IMR-90 (cell line): ENCODE measurements around the gene NT5DC2.

Experiments used
- CTCF ChIP-seq: conservative IDR thresholded peaks from 2 replicates; pipeline ENCODE4 v1.5.1; 2012; ENCODE audit warnings: mild to moderate bottlenecking, low read depth, low read length, improper control_type of control experiment
- RAD21 ChIP-seq: IDR thresholded peaks from 2 replicates; pipeline ENCODE4 v1.6.1; 2012; ENCODE audit warnings: low read length, improper control_type of control experiment
- RCOR1 ChIP-seq: IDR thresholded peaks from 2 replicates; pipeline ENCODE4 v1.6.1; 2012; ENCODE audit warnings: mild to moderate bottlenecking, low read length, improper control_type of control experiment; ENCODE audit not compliant: insufficient replicate concordance

DNA sequence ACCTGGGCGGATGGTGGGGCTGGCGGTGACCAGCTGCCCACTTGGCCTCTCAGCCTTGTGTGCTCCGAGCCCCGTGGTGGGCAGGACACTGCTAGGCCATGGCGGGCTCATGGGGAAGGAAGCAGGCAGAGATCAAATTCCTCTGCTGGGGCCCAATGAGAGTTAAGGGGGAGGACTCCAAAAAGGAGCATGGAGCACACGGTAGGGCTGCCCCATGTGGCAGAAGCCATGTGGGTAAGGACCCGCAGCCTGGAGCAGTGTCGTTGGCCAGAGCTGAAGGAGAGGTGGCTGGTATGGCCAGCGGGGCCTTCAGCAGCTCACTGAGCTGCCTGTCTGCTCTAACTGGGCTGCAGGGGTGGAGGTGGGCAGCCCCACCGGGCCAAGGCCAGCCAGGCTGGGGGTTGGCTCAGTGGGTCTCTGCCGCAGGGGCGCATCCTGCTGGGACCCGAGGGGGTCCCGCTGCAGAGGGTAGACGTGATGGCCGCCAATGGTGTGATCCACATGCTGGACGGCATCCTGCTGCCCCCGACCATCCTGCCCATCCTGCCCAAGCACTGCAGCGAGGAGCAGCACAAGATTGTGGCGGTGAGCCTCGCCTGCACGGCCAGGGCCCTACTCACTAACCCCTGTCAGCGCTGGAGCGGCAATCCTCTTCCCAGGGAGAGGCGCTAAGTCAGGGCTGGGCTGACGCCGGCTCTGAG, 27.2 kb downstream of the NT5DC2 start:
- TF ChIP-seq CTCF (no peak), RCOR1 (no peak), RAD21 (no peak)
